Esophagus muscularis mucosa (tissue), 4 donors: ENCODE data around the gene FKBP8. TPM values are rescaled to one million over a fixed set of nuclear protein-coding genes. Genes with fewer than 3 reads are reported as not detected.

ENCODE experiments used
- DNase-seq: peaks from one replicate; pipeline ENCODE4 v3.0.0-alpha.2; 2017; ENCODE audit errors: extremely low spot score
- H3K27ac ChIP-seq, 4 donors: fragments of 200-600 bp; sonication (generic); replicated peaks in 1 of 4; 1 replicate in 3 of 4; 2 replicates in 1 of 4; pipeline ENCODE4 v1.5.1; 2016 to 2019; ENCODE audit warnings: mild to moderate bottlenecking in 1 of 4
- H3K27me3 ChIP-seq, 4 donors: fragments of 200-600 bp; sonication (generic); one replicate each; pipeline versions ENCODE4 v1.5.1 to v1.6.0; 2016 to 2019
- H3K36me3 ChIP-seq, 4 donors: fragments of 200-600 bp; sonication (generic); one replicate each; pipeline ENCODE4 v1.5.1; 2016 to 2019
- H3K4me1 ChIP-seq, 4 donors: fragments of 200-600 bp; sonication (generic); one replicate each; pipeline ENCODE4 v1.5.1; 2016 to 2019
- H3K4me3 ChIP-seq, 4 donors: fragments of 200-600 bp; sonication (generic); 1 replicate in 2 of 4; 2 replicates in 2 of 4; pipeline ENCODE4 v1.5.1; 2016 to 2019; ENCODE audit warnings: mild to moderate bottlenecking in 4 of 4, moderate library complexity in 1 of 4
- H3K9me3 ChIP-seq, 4 donors: fragments of 200-600 bp; sonication (generic); 1 replicate in 3 of 4; 2 replicates in 1 of 4; pipeline ENCODE4 v1.5.1; 2016 to 2019
- EP300 ChIP-seq: sonication (generic); formaldehyde crosslinking; IDR thresholded peaks from one replicate; pipeline ENCODE4 v1.6.1; 2017; ENCODE audit warnings: antibody characterized with exemption
- POLR2A ChIP-seq: fragments of 450-650 bp; IDR thresholded peaks from one replicate; pipeline ENCODE4 v1.6.1; 2017; ENCODE audit warnings: antibody characterized with exemption, moderate library complexity, mild to moderate bottlenecking, low read depth
- POLR2AphosphoS5 ChIP-seq, 2 donors: sonication (generic); formaldehyde crosslinking; IDR thresholded peaks; one replicate each; pipeline ENCODE4 v1.6.1; 2017; ENCODE audit warnings: antibody characterized with exemption in 2 of 2
- WGBS: methylation state at CpG from one replicate; pipeline ENCODE4 v1.1.5; 2018; 5-methylcytosine and 5-hydroxymethylcytosine counted together
- intact Hi-C: fragments of 100-400 bp; cut with DNase I; formaldehyde crosslinking; loops from one replicate; pipeline ENCODE4 v1.15.1; 2023
- total RNA-seq, 4 donors: library from RNA; depleted of rRNA; stranded (reverse); fragments of >200 nt; gene quantifications; one replicate each; pipeline versions ENCODE4 v1.1.0 to v1.2.1, GENCODE V29; 2016
- TF ChIP-seq, protein P1 (sequence below), 3 experiments: fragments of 200-600 bp in 2 of 3; fragments of 450-650 bp in 1 of 3; sonication (generic) in 2 of 3; IDR thresholded peaks; one replicate each; pipeline ENCODE4 v1.5.1; 2017 to 2019; ENCODE audit warnings: antibody characterized with exemption in 3 of 3, mild to moderate bottlenecking in 2 of 3, moderate library complexity in 1 of 3

FKBP8 gene
- total RNA-seq, 4 donors from 2014 or later: 420 to 568 (median 430) TPM

- Histone ChIP-seq H3K4me3 (no peak overlapping the region), H3K4me1 (peaks cover 78 to 83% (median 81%) of the 10 kb centered on the region in 4 donors), H3K9me3 (no peaks in the 10 kb centered on the region), H3K27me3 (no peaks in the 10 kb centered on the region), H3K27ac (peak overlapping the region in 2 of 4 donors; percentile 49 to 59), H3K36me3 (no peaks in the 10 kb centered on the region)
- 83% methylated on average over 13 of the region's 15 CpGs for WGBS
- TF ChIP-seq POLR2A (no peak), EP300 (no peak), POLR2AphosphoS5 (IDR thresholded peaks at IDR 0.05) (no peak)
- TF ChIP-seq, protein P1, sequence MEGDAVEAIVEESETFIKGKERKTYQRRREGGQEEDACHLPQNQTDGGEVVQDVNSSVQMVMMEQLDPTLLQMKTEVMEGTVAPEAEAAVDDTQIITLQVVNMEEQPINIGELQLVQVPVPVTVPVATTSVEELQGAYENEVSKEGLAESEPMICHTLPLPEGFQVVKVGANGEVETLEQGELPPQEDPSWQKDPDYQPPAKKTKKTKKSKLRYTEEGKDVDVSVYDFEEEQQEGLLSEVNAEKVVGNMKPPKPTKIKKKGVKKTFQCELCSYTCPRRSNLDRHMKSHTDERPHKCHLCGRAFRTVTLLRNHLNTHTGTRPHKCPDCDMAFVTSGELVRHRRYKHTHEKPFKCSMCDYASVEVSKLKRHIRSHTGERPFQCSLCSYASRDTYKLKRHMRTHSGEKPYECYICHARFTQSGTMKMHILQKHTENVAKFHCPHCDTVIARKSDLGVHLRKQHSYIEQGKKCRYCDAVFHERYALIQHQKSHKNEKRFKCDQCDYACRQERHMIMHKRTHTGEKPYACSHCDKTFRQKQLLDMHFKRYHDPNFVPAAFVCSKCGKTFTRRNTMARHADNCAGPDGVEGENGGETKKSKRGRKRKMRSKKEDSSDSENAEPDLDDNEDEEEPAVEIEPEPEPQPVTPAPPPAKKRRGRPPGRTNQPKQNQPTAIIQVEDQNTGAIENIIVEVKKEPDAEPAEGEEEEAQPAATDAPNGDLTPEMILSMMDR (IDR thresholded peaks at IDR 0.05): no peak
- intact Hi-C loops: no loop called here
- DNase-seq: no peak
Observed at GRCh38 chr19:18491995-18492953, 51.1 kb downstream of the FKBP8 start.

- Histone ChIP-seq H3K27ac (no peak overlapping the region), H3K36me3 (no peaks in the 10 kb centered on the region), H3K27me3 (no peaks in the 10 kb centered on the region), H3K4me1 (peaks cover 78 to 83% (median 82%) of the 10 kb centered on the region in 4 donors), H3K4me3 (no peak overlapping the region), H3K9me3 (no peaks in the 10 kb centered on the region)
- intact Hi-C loops: no loop called here
- DNase-seq: no peak
- WGBS: 83% methylated on average over 3 of the region's 6 CpGs
- no peak for TF ChIP-seq POLR2A
- TF ChIP-seq, protein P1 (IDR thresholded peaks at IDR 0.05): no peak
- no peak for TF ChIP-seq POLR2AphosphoS5 (IDR thresholded peaks at IDR 0.05)
- TF ChIP-seq EP300: no peak
Observed at GRCh38 chr19:18490728-18491127, 52.6 kb downstream of the FKBP8 start.

DNA sequence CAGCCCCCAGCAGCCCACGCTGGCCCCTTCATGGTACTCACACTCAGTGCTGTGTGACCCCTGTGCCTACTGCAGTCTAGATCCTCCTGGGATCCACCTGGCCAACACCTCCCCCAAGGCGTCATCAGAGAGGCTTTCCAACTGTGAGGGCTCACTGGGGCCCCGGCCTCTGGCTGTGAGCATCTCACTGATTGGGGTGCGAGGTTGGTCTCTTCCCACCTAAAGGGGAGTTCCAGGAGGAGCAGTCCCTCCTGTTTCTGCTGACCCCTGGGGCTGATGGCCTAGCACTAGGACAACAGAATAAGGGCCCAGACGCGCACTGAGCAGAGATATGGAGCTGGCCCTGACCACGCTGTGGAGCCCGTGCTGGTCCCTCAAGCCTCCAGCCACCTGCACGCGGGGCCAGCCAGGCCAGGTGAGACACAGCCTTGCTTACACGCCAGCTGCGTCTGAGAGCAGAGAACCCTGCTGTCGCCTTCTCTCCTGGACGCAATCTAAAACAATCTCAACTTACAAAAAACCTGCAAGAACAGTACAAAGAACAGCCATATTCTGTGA is 53.7 kb downstream of the FKBP8 start:
- Histone ChIP-seq H3K4me1 (peaks cover 78 to 83% (median 82%) of the 10 kb centered on the region in 4 donors), H3K27ac (peak overlapping the region in 3 of 4 donors; percentile 31 to 57 (median 35)), H3K27me3 (no peaks in the 10 kb centered on the region), H3K36me3 (no peaks in the 10 kb centered on the region), H3K9me3 (no peaks in the 10 kb centered on the region), H3K4me3 (no peak overlapping the region)
- no peak for TF ChIP-seq EP300
- no peak for TF ChIP-seq POLR2A
- TF ChIP-seq POLR2AphosphoS5 (IDR thresholded peaks at IDR 0.05): no peak
- TF ChIP-seq, protein P1 (IDR thresholded peaks at IDR 0.05): no peak
- intact Hi-C loops: no loop called here
- DNase-seq: no peak
- WGBS: 90% methylated on average over 10 of the region's 14 CpGs

GRCh38 chr19:18488838-18489626 is 54.3 kb downstream of the FKBP8 start:
- intact Hi-C loops: no loop called here
- H3K27me3 ChIP-seq: no peaks in the 10 kb centered on the region
- 36% methylated on average over 19 of the region's 22 CpGs for WGBS
- TF ChIP-seq POLR2AphosphoS5 (IDR thresholded peaks at IDR 0.05) (peak; percentile 46 to 51), EP300 (no peak), POLR2A (no peak)
- TF ChIP-seq, protein P1 (IDR thresholded peaks at IDR 0.05): peak; percentile 43 to 49 (median 45)
- peaks cover 71 to 82% (median 80%) of the 10 kb centered on the region in 4 donors for H3K4me1 ChIP-seq
- no peaks in the 10 kb centered on the region for H3K9me3 ChIP-seq
- no peak for DNase-seq
- peak overlapping the region in 3 of 4 donors; percentile 31 to 57 (median 35) for H3K27ac ChIP-seq
- no peak overlapping the region for H3K4me3 ChIP-seq
- H3K36me3 ChIP-seq: no peaks in the 10 kb centered on the region
